Measurements from ENCODE around the gene PCDHGA9.
"Not testable (repeated sequence)": the region's sequence is repeated elsewhere in the genome, so short reads cannot be mapped to it uniquely, and the experiment has no call there.

PCDHGA9 gene

GRCh38 chr5:141388661-141389060, 13.9 kb upstream of the PCDHGA9 start:
- FAIRE-seq (no peak), DNase-seq (ENCODE audit: insufficient read length, low spot score) (no peak)

DNA sequence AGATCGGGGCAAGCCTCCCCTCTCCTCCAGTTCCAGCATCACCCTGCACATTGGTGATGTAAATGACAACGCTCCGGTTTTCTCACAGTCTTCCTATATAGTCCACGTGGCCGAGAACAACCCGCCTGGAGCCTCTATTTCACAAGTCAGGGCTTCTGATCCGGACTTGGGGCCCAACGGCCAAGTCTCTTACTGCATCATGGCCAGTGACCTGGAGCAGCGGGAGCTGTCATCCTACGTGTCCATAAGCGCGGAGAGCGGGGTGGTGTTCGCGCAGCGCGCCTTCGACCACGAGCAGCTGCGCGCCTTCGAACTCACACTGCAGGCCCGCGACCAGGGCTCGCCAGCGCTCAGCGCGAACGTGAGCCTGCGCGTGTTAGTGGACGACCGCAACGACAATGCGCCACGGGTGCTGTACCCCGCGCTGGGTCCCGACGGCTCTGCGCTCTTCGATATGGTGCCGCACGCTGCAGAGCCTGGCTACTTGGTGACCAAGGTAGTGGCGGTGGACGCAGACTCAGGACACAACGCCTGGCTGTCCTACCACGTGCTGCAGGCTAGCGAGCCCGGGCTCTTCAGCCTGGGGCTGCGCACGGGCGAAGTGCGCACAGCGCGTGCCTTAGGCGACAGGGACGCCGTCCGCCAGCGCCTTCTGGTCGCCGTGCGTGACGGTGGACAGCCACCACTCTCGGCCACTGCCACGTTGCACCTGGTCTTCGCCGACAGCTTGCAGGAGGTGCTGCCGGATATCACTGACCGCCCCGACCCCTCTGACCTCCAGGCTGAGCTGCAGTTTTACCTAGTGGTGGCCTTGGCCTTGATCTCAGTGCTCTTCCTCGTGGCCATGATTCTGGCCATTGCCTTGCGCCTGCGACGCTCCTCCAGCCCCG, 13.2 kb upstream of the PCDHGA9 start:
- no peak for TF ChIP-seq CTCF (IDR thresholded peaks at IDR 0.05; ENCODE audit: insufficient read depth, missing control alignments)
- no peak for FAIRE-seq
- no peak for DNase-seq (ENCODE audit: insufficient read length, low spot score)

More at GRCh38 chr5:141388661-141389060, 13.9 kb upstream of the PCDHGA9 start:
- TF ChIP-seq CTCF (IDR thresholded peaks at IDR 0.05; ENCODE audit: insufficient read depth, missing control alignments): no peak

- DNase-seq (ENCODE audit: insufficient read length, low spot score) (no peak), FAIRE-seq (no peak)
- TF ChIP-seq CTCF (IDR thresholded peaks at IDR 0.05; ENCODE audit: insufficient read depth, missing control alignments): no peak
These were observed 10.0 kb upstream of the PCDHGA9 start, which contains the start of gene PCDHGA8 for GRCh38 chr5:141392429-141393198. Gene PCDHGA8, plus strand, starts transcription at chr5:141392633. Its CDS starts 181 bp downstream, at chr5:141392814.

- FAIRE-seq (no peak), DNase-seq (ENCODE audit: insufficient read length, low spot score) (no peak)
- TF ChIP-seq CTCF (IDR thresholded peaks at IDR 0.05; ENCODE audit: insufficient read depth, missing control alignments): no peak
These were observed 9.3 kb upstream of the PCDHGA9 start for GRCh38 chr5:141393267-141393666.

GRCh38 chr5:141394401-141395187, 8.0 kb upstream of the PCDHGA9 start:
- FAIRE-seq: not testable (repeated sequence)

DNA sequence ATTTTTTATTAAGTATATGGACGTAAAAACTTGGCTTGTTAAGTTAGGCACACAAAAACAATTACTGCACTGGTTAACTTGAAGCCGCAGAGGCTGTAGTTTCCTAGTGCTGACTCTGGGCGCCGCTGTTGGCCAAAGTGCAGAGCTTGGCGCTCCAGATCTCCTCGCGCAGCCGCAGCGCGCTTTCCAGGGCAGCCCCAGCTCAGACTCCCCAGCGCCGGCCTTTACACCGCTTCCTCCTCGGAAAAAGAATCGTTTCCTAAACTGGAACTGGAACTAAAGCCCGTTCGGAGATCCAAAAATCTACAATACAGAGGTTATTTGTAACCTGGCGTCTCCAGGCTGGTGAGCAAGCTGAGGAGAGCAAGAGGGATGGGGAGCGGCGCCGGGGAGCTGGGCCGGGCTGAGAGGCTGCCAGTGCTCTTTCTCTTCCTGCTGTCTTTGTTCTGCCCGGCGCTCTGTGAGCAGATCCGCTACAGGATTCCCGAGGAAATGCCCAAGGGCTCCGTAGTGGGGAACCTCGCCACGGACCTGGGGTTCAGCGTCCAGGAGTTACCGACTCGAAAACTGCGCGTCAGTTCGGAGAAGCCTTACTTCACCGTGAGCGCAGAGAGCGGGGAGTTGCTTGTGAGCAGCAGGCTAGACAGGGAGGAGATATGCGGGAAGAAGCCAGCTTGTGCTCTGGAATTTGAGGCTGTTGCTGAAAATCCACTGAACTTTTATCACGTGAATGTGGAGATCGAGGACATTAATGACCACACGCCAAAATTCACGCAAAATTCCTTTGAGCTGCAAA, 4.6 kb upstream of the PCDHGA9 start, which contains the start of gene PCDHGB5:
TSS of gene PCDHGB5 (plus strand) at position 192 of the 796 bp plus-strand sequence. CDS start at position 373, 181 bp downstream.
- not testable (repeated sequence) for FAIRE-seq; DNase-seq (ENCODE audit: insufficient read length, low spot score)

More at GRCh38 chr5:141394401-141395187, 8.0 kb upstream of the PCDHGA9 start:
- DNase-seq (ENCODE audit: insufficient read length, low spot score): not testable (repeated sequence)

GRCh38 chr5:141398608-141399007, 4.0 kb upstream of the PCDHGA9 start:
- no peak for DNase-seq (ENCODE audit: insufficient read length, low spot score)
- no peak for TF ChIP-seq CTCF (IDR thresholded peaks at IDR 0.05; ENCODE audit: insufficient read depth, missing control alignments)
- no peak for FAIRE-seq

Data from D721Med (cell line).